Endothelial cell of umbilical vein (primary cell): Measurements from ENCODE around the gene PRR16. TPM values are rescaled to one million over a fixed set of nuclear protein-coding genes. Genes with fewer than 3 reads are reported as not detected.

ENCODE experiments used
- BruUV-seq: library from RNA; stranded (reverse); fragments of 400-500 nt; replicated peaks from 2 replicates; lab custom pipeline; 2021; lab: Mats Ljungman, UMichigan
- CTCF ChIA-PET: fragments of 300-600, 350-600 bp; sonication (Branson Sonifier 250); formaldehyde crosslinking; loops from one replicate; lab custom pipeline; 2021; ENCODE audit warnings: antibody characterized with exemption, inconsistent platforms; lab: Charles Lee
- POLR2A ChIA-PET: fragments of 300-600, 350-600 bp; sonication (Branson Sonifier 250); formaldehyde crosslinking; loops from one replicate; lab custom pipeline; 2021; ENCODE audit warnings: antibody characterized with exemption, inconsistent platforms; lab: Charles Lee
- DNase-seq: peaks from one replicate; pipeline ENCODE4 v3.0.0-alpha.2; 2011; ENCODE audit warnings: low read depth, low spot score
- FAIRE-seq: peaks from 2 replicates; lab custom pipeline; 2011; peaks lifted over from hg19 to GRCh38; lab: Jason Lieb, UNC
- H2AFZ ChIP-seq: 2 replicates; pipeline ENCODE4 v1.6.0; 2012; ENCODE audit warnings: low read depth, low read length, control low read depth, inconsistent platforms
- H3K27ac ChIP-seq: 2 replicates; pipeline ENCODE4 v1.5.1; 2011; ENCODE audit warnings: low read depth, mild to moderate bottlenecking, control low read depth, low read length, moderate library complexity; ENCODE audit not compliant: insufficient read depth
- H3K27me3 ChIP-seq, 2 experiments: 2 replicates each; pipeline versions ENCODE4 v1.6.0 to v1.6.1; 2011; ENCODE audit warnings: low read length in 2 of 2, mixed read lengths in 1 of 2; ENCODE audit not compliant: control insufficient read depth in 2 of 2, insufficient read depth in 2 of 2
- H3K36me3 ChIP-seq, 2 experiments: 2 replicates in 1 of 2; 3 replicates in 1 of 2; pipeline ENCODE4 v1.5.1; 2011; ENCODE audit warnings: low read length in 2 of 2, mild to moderate bottlenecking in 1 of 2, moderate library complexity in 1 of 2; ENCODE audit not compliant: control insufficient read depth in 2 of 2, insufficient read depth in 2 of 2; ENCODE audit errors: extremely low read depth in 1 of 2
- H3K4me1 ChIP-seq: 3 replicates; pipeline ENCODE4 v1.5.1; 2011; ENCODE audit warnings: mild to moderate bottlenecking, low read length; ENCODE audit not compliant: control insufficient read depth, insufficient read depth; ENCODE audit errors: extremely low read depth
- H3K4me2 ChIP-seq: 2 replicates; pipeline ENCODE4 v1.6.1; 2011; ENCODE audit warnings: low read length, control low read depth, mixed read lengths; ENCODE audit not compliant: insufficient read depth
- H3K4me3 ChIP-seq, 3 experiments: fragments of 200-600 bp in 1 of 3; sonication (generic), shearing (Covaris generic) in 1 of 3; replicated peaks in 1 of 3; 2 replicates each; pipeline ENCODE4 v1.5.1; 2011 to 2016; ENCODE audit warnings: control low read depth in 3 of 3, low read length in 3 of 3, mild to moderate bottlenecking in 2 of 3, inconsistent platforms in 1 of 3, low read depth in 1 of 3, moderate library complexity in 1 of 3; ENCODE audit not compliant: insufficient read depth in 1 of 3
- H3K79me2 ChIP-seq: 2 replicates; pipeline ENCODE4 v1.6.0; 2012; ENCODE audit warnings: low read length, inconsistent platforms; ENCODE audit not compliant: control insufficient read depth, insufficient read depth
- H3K9ac ChIP-seq: replicated peaks from 2 replicates; pipeline ENCODE3; 2011; ENCODE audit warnings: low read length, control low read depth; ENCODE audit not compliant: insufficient read depth; ENCODE audit errors: extremely low read depth
- H3K9me1 ChIP-seq: replicated peaks from 3 replicates; pipeline ENCODE4 v1.6.0; 2011; ENCODE audit warnings: mild to moderate bottlenecking, low read length; ENCODE audit not compliant: control insufficient read depth, insufficient read depth; ENCODE audit errors: extremely low read depth
- H3K9me3 ChIP-seq: replicated peaks from 2 replicates; pipeline ENCODE4 v1.5.1; 2012; ENCODE audit warnings: low read length, inconsistent platforms; ENCODE audit not compliant: control insufficient read depth, insufficient read depth
- H4K20me1 ChIP-seq: replicated peaks from 2 replicates; pipeline ENCODE3; 2011; ENCODE audit warnings: mild to moderate bottlenecking, low read length; ENCODE audit not compliant: control insufficient read depth, insufficient read depth; ENCODE audit errors: extremely low read depth
- EZH2 ChIP-seq: IDR thresholded peaks from 2 replicates; pipeline ENCODE4 v1.6.1; 2012; ENCODE audit warnings: borderline replicate concordance, low read depth, mild to moderate bottlenecking, moderate library complexity, low read length, inconsistent platforms; ENCODE audit not compliant: severe bottlenecking
- FOS ChIP-seq: IDR thresholded peaks from 2 replicates; pipeline ENCODE4 v1.6.1; 2011; ENCODE audit warnings: mild to moderate bottlenecking, low read length, moderate library complexity, borderline replicate concordance; ENCODE audit not compliant: insufficient read depth
- GATA2 ChIP-seq: IDR thresholded peaks from 2 replicates; pipeline ENCODE4 v1.7.0; 2011; ENCODE audit warnings: low read depth, mild to moderate bottlenecking, moderate library complexity, mixed read lengths, low read length; ENCODE audit not compliant: insufficient read length, insufficient read depth
- JUN ChIP-seq: IDR thresholded peaks from 2 replicates; pipeline ENCODE4 v1.6.1; 2011; ENCODE audit warnings: borderline replicate concordance, low read depth; ENCODE audit not compliant: insufficient read length, insufficient read depth
- MYC ChIP-seq: IDR thresholded peaks from one replicate; pipeline ENCODE4 v1.6.1; 2011; ENCODE audit warnings: mild to moderate bottlenecking, low read depth, low read length
- POLR2A ChIP-seq: IDR thresholded peaks from 2 replicates; pipeline ENCODE4 v1.6.1; 2012; ENCODE audit warnings: low read depth, mild to moderate bottlenecking, control low read depth, low read length
- POLR2AphosphoS5 ChIP-seq: IDR thresholded peaks from 2 replicates; pipeline ENCODE4 v1.6.1; 2012; ENCODE audit warnings: low read depth, mild to moderate bottlenecking, control low read depth, low read length, moderate library complexity; ENCODE audit not compliant: insufficient read depth
- dilution Hi-C: fragments of 300-500 bp; cut with MboI; formaldehyde crosslinking; loops from one replicate; pipeline ENCODE4 v1.15.0; 2019; ENCODE audit warnings: low sequenced_read_pairs; ENCODE audit not compliant: extremely low pct_ligation_motif_present
- intact Hi-C: fragments of 100-400 bp; cut with micrococcal nuclease; formaldehyde crosslinking; loops from one replicate; pipeline ENCODE4 v1.10.0; 2022
- polyA plus RNA-seq, 4 experiments: library from polyadenylated mRNA; depleted of rRNA in 3 of 4; stranded (reverse) in 3 of 4; unstranded in 1 of 4; fragments of >200 nt; gene quantifications; 2 replicates each; pipeline versions ENCODE4 v1.2.1 to v1.2.3, GENCODE V29; 2011 to 2012; ENCODE audit warnings: missing spikeins in 1 of 4
- total RNA-seq: library from RNA; stranded (reverse); gene quantifications from 2 replicates; pipeline ENCODE4 v1.2.3, GENCODE V29; 2021
- TF ChIP-seq, protein P1 (sequence below), 2 donors: IDR thresholded peaks; 1 replicate in 1 of 2; 2 replicates in 1 of 2; pipeline ENCODE4 v1.5.1; 2011; ENCODE audit warnings: low read length in 2 of 2, mild to moderate bottlenecking in 2 of 2, moderate library complexity in 2 of 2, control low read depth in 1 of 2, inconsistent platforms in 1 of 2, low read depth in 1 of 2; ENCODE audit not compliant: insufficient read depth in 1 of 2; ENCODE audit errors: extremely low read depth in 1 of 2
- TF ChIP-seq, protein P2 (sequence below): IDR thresholded peaks from 2 replicates; pipeline ENCODE4 v1.6.1; 2011; ENCODE audit not compliant: insufficient read depth, insufficient read length

Gene PRR16
- total and polyA plus RNA-seq, 2 donors (not counting 3 experiments of a cell fraction or from before 2014, with no cell fraction given), result 0.91 to 1.2 TPM

- Histone ChIP-seq H3K79me2 (no peaks in the 10 kb centered on the region), H3K9me3 (no peaks in the 10 kb centered on the region), H3K36me3 (no peaks in the 10 kb centered on the region), H3K27ac (no peak overlapping the region), H3K4me3 (no peak overlapping the region), H3K4me1 (no peaks in the 10 kb centered on the region), H3K9ac (no peak overlapping the region), H2AFZ (no peak overlapping the region), H3K9me1 (no peaks in the 10 kb centered on the region), H4K20me1 (no peaks in the 10 kb centered on the region), H3K27me3 (no peaks in the 10 kb centered on the region), H3K4me2 (no peak overlapping the region)
- BruUV-seq, result no TSS peak
- no peak for DNase-seq
- POLR2A ChIA-PET, result no interaction called here
- intact Hi-C loops (no loop called here), dilution Hi-C loops (no loop called here)
- FAIRE-seq, result no peak
- TF ChIP-seq EZH2, result no peak
- TF ChIP-seq MYC, result no peak
- no peak for TF ChIP-seq FOS
- TF ChIP-seq POLR2A, result no peak
- TF ChIP-seq, protein P1, sequence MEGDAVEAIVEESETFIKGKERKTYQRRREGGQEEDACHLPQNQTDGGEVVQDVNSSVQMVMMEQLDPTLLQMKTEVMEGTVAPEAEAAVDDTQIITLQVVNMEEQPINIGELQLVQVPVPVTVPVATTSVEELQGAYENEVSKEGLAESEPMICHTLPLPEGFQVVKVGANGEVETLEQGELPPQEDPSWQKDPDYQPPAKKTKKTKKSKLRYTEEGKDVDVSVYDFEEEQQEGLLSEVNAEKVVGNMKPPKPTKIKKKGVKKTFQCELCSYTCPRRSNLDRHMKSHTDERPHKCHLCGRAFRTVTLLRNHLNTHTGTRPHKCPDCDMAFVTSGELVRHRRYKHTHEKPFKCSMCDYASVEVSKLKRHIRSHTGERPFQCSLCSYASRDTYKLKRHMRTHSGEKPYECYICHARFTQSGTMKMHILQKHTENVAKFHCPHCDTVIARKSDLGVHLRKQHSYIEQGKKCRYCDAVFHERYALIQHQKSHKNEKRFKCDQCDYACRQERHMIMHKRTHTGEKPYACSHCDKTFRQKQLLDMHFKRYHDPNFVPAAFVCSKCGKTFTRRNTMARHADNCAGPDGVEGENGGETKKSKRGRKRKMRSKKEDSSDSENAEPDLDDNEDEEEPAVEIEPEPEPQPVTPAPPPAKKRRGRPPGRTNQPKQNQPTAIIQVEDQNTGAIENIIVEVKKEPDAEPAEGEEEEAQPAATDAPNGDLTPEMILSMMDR (IDR thresholded peaks at IDR 0.05; ENCODE audit: extremely low read depth in 1 of 2, insufficient read depth in 1 of 2, low read depth in 1 of 2, low read length in 2 of 2), result no peak
- no peak for TF ChIP-seq JUN
- TF ChIP-seq POLR2AphosphoS5, result no peak
- TF ChIP-seq GATA2, result no peak
- TF ChIP-seq, protein P2, sequence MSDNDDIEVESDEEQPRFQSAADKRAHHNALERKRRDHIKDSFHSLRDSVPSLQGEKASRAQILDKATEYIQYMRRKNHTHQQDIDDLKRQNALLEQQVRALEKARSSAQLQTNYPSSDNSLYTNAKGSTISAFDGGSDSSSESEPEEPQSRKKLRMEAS, result no peak
- CTCF ChIA-PET, result no interaction called here
These were observed 103.0 kb downstream of the PRR16 start for GRCh38 chr5:120567066-120567465.
